Astrocyte (in vitro differentiated cells and primary cell): ENCODE results near the gene ARR3. TPM values are rescaled to one million over a fixed set of nuclear protein-coding genes. Genes with fewer than 3 reads are reported as not detected.
A peak's percentile ranks its signal among the peaks of the same experiment; 100 is the strongest.
"Not testable (repeated sequence)": the region's sequence is repeated elsewhere in the genome, so short reads cannot be mapped to it uniquely, and the experiment has no call there.

Experiments used
- DNase-seq: peaks from one replicate; pipeline ENCODE4 v3.0.0-alpha.2; 2010; ENCODE audit warnings: low read depth
- FAIRE-seq: peaks from 2 replicates; lab custom pipeline; 2011; peaks lifted over from hg19 to GRCh38; lab: Jason Lieb, UNC
- H2AFZ ChIP-seq: 2 replicates; pipeline ENCODE4 v1.6.0; 2012; ENCODE audit warnings: low read depth, low read length, inconsistent platforms
- H3K27ac ChIP-seq: 2 replicates; pipeline ENCODE4 v1.5.1; 2011; ENCODE audit warnings: low read depth, low read length, inconsistent platforms
- H3K27me3 ChIP-seq: 2 replicates; pipeline ENCODE4 v1.6.0; 2011; ENCODE audit warnings: low read length, inconsistent platforms; ENCODE audit not compliant: insufficient read depth
- H3K36me3 ChIP-seq: 2 replicates; pipeline ENCODE4 v1.5.1; 2011; ENCODE audit warnings: low read length, inconsistent platforms; ENCODE audit not compliant: insufficient read depth
- H3K4me1 ChIP-seq: 2 replicates; pipeline ENCODE4 v1.5.1; 2011; ENCODE audit warnings: low read length, inconsistent platforms; ENCODE audit not compliant: insufficient read depth
- H3K4me2 ChIP-seq: 2 replicates; pipeline ENCODE4 v1.6.0; 2012; ENCODE audit warnings: low read length, inconsistent platforms
- H3K4me3 ChIP-seq: 2 replicates; pipeline ENCODE4 v1.5.1; 2011; ENCODE audit warnings: low read depth, mild to moderate bottlenecking, low read length, inconsistent platforms; ENCODE audit not compliant: insufficient read depth
- H3K79me2 ChIP-seq: 2 replicates; pipeline ENCODE4 v1.6.0; 2012; ENCODE audit warnings: mild to moderate bottlenecking, low read length, inconsistent platforms; ENCODE audit not compliant: insufficient read depth
- H3K9ac ChIP-seq: 2 replicates; pipeline ENCODE4 v1.6.0; 2012; ENCODE audit warnings: mild to moderate bottlenecking, low read length, inconsistent platforms
- H3K9me3 ChIP-seq: 2 replicates; pipeline ENCODE4 v1.5.1; 2012; ENCODE audit warnings: low read depth, mild to moderate bottlenecking, low read length, inconsistent platforms; ENCODE audit not compliant: insufficient read depth
- H4K20me1 ChIP-seq: 2 replicates; pipeline ENCODE4 v1.6.0; 2012; ENCODE audit warnings: low read length, inconsistent platforms; ENCODE audit not compliant: insufficient read depth
- H3K27ac Mint-ChIP-seq: one replicate; pipeline ENCODE4 v1.8.0; 2021; ENCODE audit warnings: mild to moderate bottlenecking, mixed read lengths; ENCODE audit not compliant: unreplicated experiment
- H3K27me3 Mint-ChIP-seq: one replicate; pipeline ENCODE4 v1.8.0; 2021; ENCODE audit warnings: low read depth, mixed read lengths; ENCODE audit not compliant: unreplicated experiment
- H3K36me3 Mint-ChIP-seq: one replicate; pipeline ENCODE4 v1.8.0; 2021; ENCODE audit warnings: low read depth, mixed read lengths; ENCODE audit not compliant: unreplicated experiment
- H3K4me1 Mint-ChIP-seq: one replicate; pipeline ENCODE4 v1.8.0; 2021; ENCODE audit warnings: low read depth, mixed read lengths; ENCODE audit not compliant: unreplicated experiment
- H3K4me3 Mint-ChIP-seq: one replicate; pipeline ENCODE4 v1.8.0; 2021; ENCODE audit warnings: mild to moderate bottlenecking, moderate library complexity, mixed read lengths; ENCODE audit not compliant: unreplicated experiment
- H3K9me3 Mint-ChIP-seq: one replicate; pipeline ENCODE4 v1.8.0; 2021; ENCODE audit warnings: mild to moderate bottlenecking, mixed read lengths; ENCODE audit not compliant: unreplicated experiment
- EZH2 ChIP-seq: IDR thresholded peaks from 2 replicates; pipeline ENCODE4 v1.6.1; 2012; ENCODE audit warnings: mild to moderate bottlenecking, low read length, inconsistent platforms; ENCODE audit not compliant: insufficient read depth
- total RNA-seq: library from RNA; stranded (reverse); gene quantifications from 2 replicates; pipeline ENCODE4 v1.2.1, GENCODE V29; 2021
- TF ChIP-seq, protein P1 (sequence below): IDR thresholded peaks from 2 replicates; pipeline ENCODE4 v1.5.1; 2011; ENCODE audit warnings: low read depth, mild to moderate bottlenecking, inconsistent platforms, low read length, moderate library complexity; ENCODE audit not compliant: insufficient read depth

Gene ARR3
- total RNA-seq, 1 donor from 2014 or later, result not detected

DNA sequence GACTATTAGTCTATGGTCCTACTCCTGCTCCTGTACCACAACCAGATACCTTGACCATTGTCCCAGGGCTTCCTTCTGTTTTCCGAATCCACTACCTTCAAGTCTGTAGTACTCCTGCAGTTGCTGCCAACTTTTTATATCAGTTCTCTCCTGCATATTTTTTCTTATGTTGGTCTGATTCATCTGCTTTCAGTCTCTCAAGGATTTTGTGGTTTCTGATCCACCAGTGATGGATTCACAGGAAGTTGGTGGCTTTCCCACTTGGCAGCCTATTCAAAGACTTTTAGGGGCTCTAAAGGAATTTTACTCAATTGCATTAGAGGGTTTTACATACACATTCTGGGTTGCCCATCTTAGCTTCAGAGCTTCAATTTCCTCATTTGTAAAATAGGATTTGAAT, 45.4 kb downstream of the ARR3 start:
- Mint-ChIP-seq H3K4me1 (peaks cover 5% of the 10 kb centered on the region), H3K36me3 (no peaks in the 10 kb centered on the region), H3K27ac (no peak overlapping the region), H3K4me3 (no peak overlapping the region), H3K27me3 (no peaks in the 10 kb centered on the region), H3K9me3 (no peaks in the 10 kb centered on the region)
- no peak overlapping the region for H3K9ac ChIP-seq
- H3K9me3 ChIP-seq, result no peaks in the 10 kb centered on the region
- FAIRE-seq (peak; percentile 37), DNase-seq (peak; percentile 71)
- TF ChIP-seq EZH2, result no peak
- TF ChIP-seq, protein P1, sequence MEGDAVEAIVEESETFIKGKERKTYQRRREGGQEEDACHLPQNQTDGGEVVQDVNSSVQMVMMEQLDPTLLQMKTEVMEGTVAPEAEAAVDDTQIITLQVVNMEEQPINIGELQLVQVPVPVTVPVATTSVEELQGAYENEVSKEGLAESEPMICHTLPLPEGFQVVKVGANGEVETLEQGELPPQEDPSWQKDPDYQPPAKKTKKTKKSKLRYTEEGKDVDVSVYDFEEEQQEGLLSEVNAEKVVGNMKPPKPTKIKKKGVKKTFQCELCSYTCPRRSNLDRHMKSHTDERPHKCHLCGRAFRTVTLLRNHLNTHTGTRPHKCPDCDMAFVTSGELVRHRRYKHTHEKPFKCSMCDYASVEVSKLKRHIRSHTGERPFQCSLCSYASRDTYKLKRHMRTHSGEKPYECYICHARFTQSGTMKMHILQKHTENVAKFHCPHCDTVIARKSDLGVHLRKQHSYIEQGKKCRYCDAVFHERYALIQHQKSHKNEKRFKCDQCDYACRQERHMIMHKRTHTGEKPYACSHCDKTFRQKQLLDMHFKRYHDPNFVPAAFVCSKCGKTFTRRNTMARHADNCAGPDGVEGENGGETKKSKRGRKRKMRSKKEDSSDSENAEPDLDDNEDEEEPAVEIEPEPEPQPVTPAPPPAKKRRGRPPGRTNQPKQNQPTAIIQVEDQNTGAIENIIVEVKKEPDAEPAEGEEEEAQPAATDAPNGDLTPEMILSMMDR, result no peak
- no peak overlapping the region for H2AFZ ChIP-seq
- no peak overlapping the region for H3K4me3 ChIP-seq
- no peaks in the 10 kb centered on the region for H3K4me1 ChIP-seq
- no peaks in the 10 kb centered on the region for H4K20me1 ChIP-seq
- H3K27me3 ChIP-seq, result no peaks in the 10 kb centered on the region
- H3K27ac ChIP-seq, result no peak overlapping the region
- peak overlapping the region; percentile 39 for H3K4me2 ChIP-seq
- H3K36me3 ChIP-seq, result no peaks in the 10 kb centered on the region
- H3K79me2 ChIP-seq, result peaks cover 53% of the 10 kb centered on the region

DNA sequence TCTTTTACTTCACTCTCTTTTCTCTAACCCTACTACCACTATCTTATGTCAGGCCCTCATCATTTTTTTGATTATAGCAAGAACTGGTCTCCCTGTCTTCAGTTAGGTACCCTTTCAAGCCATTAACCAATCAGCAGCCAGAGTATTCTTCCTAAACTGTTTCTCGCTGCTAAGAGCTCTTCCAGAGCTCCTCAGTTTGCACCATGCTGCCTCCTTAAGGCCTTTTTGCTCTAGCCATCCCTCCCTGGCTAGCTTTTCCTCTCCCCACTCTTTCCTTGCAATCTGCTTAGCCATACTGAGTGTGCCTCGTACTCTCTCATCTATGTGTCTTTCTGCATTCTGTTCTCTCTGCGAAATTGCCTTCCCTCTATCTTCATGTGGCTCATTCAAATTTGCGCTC, 54.6 kb downstream of the ARR3 start:
- Histone ChIP-seq H4K20me1 (no peaks in the 10 kb centered on the region), H3K27me3 (no peaks in the 10 kb centered on the region), H3K9me3 (no peaks in the 10 kb centered on the region), H3K4me2 (no peak overlapping the region), H3K4me1 (no peaks in the 10 kb centered on the region), H3K9ac (no peak overlapping the region), H3K36me3 (no peaks in the 10 kb centered on the region), H3K27ac (no peak overlapping the region), H3K79me2 (peaks cover 19% of the 10 kb centered on the region), H3K4me3 (no peak overlapping the region), H2AFZ (no peak overlapping the region)
- Mint-ChIP-seq H3K9me3 (no peaks in the 10 kb centered on the region), H3K27ac (no peak overlapping the region), H3K4me1 (no peaks in the 10 kb centered on the region), H3K27me3 (no peaks in the 10 kb centered on the region), H3K36me3 (no peaks in the 10 kb centered on the region), H3K4me3 (no peak overlapping the region)
- FAIRE-seq (no peak), DNase-seq (no peak)
- TF ChIP-seq, protein P1, result no peak
- no peak for TF ChIP-seq EZH2

DNA sequence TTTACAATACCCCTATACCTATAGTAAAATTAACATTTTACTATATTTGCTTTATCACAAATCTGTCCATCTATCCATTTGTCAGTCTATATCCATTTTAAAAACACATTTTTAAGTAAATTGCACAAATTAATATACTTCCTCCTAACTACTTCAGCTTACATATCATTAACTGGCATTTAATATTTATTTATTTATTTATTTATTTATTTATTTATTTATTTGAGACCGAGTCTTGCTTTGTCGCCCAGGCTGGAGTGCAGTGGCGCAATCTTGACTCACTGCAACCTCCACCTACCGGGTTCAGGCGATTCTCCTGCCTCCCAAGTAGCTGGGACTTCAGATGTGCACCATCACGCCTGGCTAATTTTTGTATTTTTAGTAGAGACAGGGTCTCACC, 55.5 kb downstream of the ARR3 start:
- H3K9me3 Mint-ChIP-seq, H3K27ac ChIP-seq, DNase-seq, FAIRE-seq, H3K4me1 Mint-ChIP-seq, H2AFZ ChIP-seq, H3K4me3 Mint-ChIP-seq, H3K4me2 ChIP-seq, H3K4me1 ChIP-seq, H3K27ac Mint-ChIP-seq, H3K27me3 ChIP-seq, H3K9ac ChIP-seq, H4K20me1 ChIP-seq, H3K36me3 Mint-ChIP-seq, H3K27me3 Mint-ChIP-seq, H3K4me3 ChIP-seq, H3K9me3 ChIP-seq, H3K36me3 ChIP-seq: not testable (repeated sequence)
- H3K79me2 ChIP-seq, result peaks cover 19% of the 10 kb centered on the region
